ENCODE data around the gene TANGO6.

The TANGO6 gene

GRCh38 chr16:69094501-69094900 lies 251.2 kb downstream of the TANGO6 start:
- Histone ChIP-seq H3K9me3 (replicated peaks; ENCODE audit: low read length) (no peaks in the 10 kb centered on the region), H3K36me3 (ENCODE audit: insufficient read depth, low read length) (no peaks in the 10 kb centered on the region), H3K4me1 (ENCODE audit: control insufficient read depth, insufficient read depth, low read length) (peaks cover under 1% of the 10 kb centered on the region), H3K9ac (ENCODE audit: low read depth, low read length) (no peak overlapping the region), H3K4me2 (ENCODE audit: low read length) (no peak overlapping the region), H3K4me3 (ENCODE audit: low read length) (no peak overlapping the region), H3K27me3 (ENCODE audit: control insufficient read depth, insufficient read depth, low read length) (no peaks in the 10 kb centered on the region)

GRCh38 chr16:69095193-69095592 lies 251.9 kb downstream of the TANGO6 start:
- Histone ChIP-seq H3K27me3 (ENCODE audit: control insufficient read depth, insufficient read depth, low read length) (no peaks in the 10 kb centered on the region), H3K36me3 (ENCODE audit: insufficient read depth, low read length) (no peaks in the 10 kb centered on the region), H3K9me3 (replicated peaks; ENCODE audit: low read length) (no peaks in the 10 kb centered on the region), H3K4me2 (ENCODE audit: low read length) (no peak overlapping the region), H3K4me1 (ENCODE audit: control insufficient read depth, insufficient read depth, low read length) (no peaks in the 10 kb centered on the region), H3K4me3 (ENCODE audit: low read length) (no peak overlapping the region), H3K9ac (ENCODE audit: low read depth, low read length) (no peak overlapping the region)

GRCh38 chr16:69100071-69100691 lies 256.9 kb downstream of the TANGO6 start:
- H3K9ac ChIP-seq (ENCODE audit: low read depth, low read length) = no peak overlapping the region
- no peak overlapping the region for H3K4me2 ChIP-seq (ENCODE audit: low read length)
- H3K9me3 ChIP-seq (replicated peaks; ENCODE audit: low read length) = no peaks in the 10 kb centered on the region
- H3K27me3 ChIP-seq (ENCODE audit: control insufficient read depth, insufficient read depth, low read length) = no peaks in the 10 kb centered on the region
- no peak overlapping the region for H3K4me3 ChIP-seq (ENCODE audit: low read length)
- H3K4me1 ChIP-seq (ENCODE audit: control insufficient read depth, insufficient read depth, low read length) = peaks cover 3% of the 10 kb centered on the region
- H3K36me3 ChIP-seq (ENCODE audit: insufficient read depth, low read length) = no peaks in the 10 kb centered on the region

GRCh38 chr16:69105501-69106361 lies 262.4 kb downstream of the TANGO6 start, which contains the start of gene HAS3:
Gene HAS3, plus strand, starts transcription at chr16:69105653. Its CDS starts 3,743 bp downstream, at chr16:69109396.
- H3K9ac ChIP-seq (ENCODE audit: low read depth, low read length) = peak within 1 kb of the TSS; percentile 25
- peaks cover 21% of the 10 kb centered on the region for H3K27me3 ChIP-seq (ENCODE audit: control insufficient read depth, insufficient read depth, low read length)
- H3K4me3 ChIP-seq (ENCODE audit: low read length) = peak within 1 kb of the TSS; percentile 71

DNA sequence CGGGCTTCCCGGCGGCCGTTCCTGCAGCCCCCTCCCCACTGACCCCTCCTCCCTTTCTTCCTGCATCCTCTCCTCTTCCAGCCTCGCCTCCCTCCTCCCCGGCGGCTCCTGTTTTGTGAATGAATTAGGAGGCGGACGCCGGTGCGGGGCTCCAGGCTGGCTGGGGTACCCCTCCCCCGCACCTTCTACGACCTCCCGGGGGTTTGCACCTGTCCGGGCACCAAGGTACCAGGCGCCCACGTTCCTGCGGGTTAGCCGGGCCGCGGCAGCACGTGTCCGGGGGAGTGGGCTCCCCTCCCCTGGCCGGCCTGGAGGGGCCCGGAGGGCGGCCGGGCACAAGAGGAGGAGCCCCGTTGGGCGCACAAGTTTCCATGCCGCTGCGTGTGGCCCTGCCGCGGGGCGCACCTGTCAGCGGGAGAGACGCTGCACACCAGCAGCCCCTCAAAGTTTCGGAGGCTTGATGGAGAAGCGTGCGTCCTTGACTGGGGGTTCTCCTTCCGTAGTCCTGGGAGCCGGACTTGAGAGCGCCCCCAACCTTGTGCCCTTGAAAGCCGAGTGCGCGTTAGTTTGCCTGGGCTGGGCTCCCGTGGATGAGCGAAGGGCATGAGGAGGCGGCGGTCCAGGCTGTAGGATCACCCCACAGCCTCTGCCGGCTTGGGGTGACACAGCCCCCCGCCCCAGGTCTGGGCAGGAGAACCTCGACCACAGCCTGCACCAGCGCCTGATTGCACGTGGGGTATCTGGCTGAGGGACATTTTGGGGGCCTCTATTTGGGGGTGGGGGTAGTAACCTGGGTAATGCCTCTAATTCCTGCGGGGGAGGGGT lies 263.4 kb downstream of the TANGO6 start:
- Histone ChIP-seq H3K4me2 (ENCODE audit: low read length) (peak overlapping the region; percentile 85), H3K27me3 (ENCODE audit: control insufficient read depth, insufficient read depth, low read length) (peaks cover 21% of the 10 kb centered on the region), H3K36me3 (ENCODE audit: insufficient read depth, low read length) (peaks cover 4% of the 10 kb centered on the region), H3K9ac (ENCODE audit: low read depth, low read length) (peak overlapping the region; percentile 25), H3K9me3 (replicated peaks; ENCODE audit: low read length) (no peaks in the 10 kb centered on the region), H3K4me3 (ENCODE audit: low read length) (peak overlapping the region; percentile 71), H3K4me1 (ENCODE audit: control insufficient read depth, insufficient read depth, low read length) (peaks cover 24% of the 10 kb centered on the region)

More at GRCh38 chr16:69105501-69106361, 262.4 kb downstream of the TANGO6 start, which contains the start of gene HAS3:
- Histone ChIP-seq H3K4me2 (ENCODE audit: low read length) (peak within 1 kb of the TSS; percentile 85), H3K36me3 (ENCODE audit: insufficient read depth, low read length) (peaks cover 4% of the 10 kb centered on the region), H3K9me3 (replicated peaks; ENCODE audit: low read length) (no peaks in the 10 kb centered on the region), H3K4me1 (ENCODE audit: control insufficient read depth, insufficient read depth, low read length) (peaks cover 24% of the 10 kb centered on the region)

DNA sequence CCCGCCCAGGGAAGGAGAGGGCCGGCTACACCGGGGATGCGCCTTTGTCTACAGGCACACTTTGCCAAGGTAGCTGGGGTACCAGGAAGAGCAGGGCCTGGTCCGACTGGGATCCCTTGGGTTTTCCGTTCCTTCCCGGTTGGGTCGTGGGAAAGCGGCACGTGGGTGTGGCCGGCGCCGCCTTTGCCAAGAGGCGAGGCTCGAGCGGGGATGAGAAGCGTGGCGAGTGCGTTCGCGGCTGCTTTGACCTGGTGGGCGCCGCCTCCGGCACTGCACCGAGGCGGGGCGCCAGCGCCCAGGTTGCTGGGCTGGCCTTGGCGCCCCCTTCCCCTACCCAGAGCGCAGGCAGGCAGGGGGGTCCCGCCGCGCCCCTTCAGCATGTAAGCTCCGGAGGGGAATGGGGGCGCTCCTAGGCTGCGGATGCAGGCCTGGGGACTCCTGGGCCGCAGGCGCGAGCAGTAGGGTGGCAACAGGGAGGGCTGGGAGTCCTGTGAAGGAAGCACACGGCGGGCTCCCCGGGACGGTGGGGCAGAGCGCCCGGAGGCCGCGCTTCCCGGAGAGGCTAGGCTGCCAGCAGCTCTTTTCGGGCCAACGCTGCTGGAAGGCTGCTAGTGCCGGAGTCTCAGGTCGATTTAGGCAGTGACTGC lies 264.1 kb downstream of the TANGO6 start:
- H3K36me3 ChIP-seq (ENCODE audit: insufficient read depth, low read length) = peaks cover 4% of the 10 kb centered on the region
- no peaks in the 10 kb centered on the region for H3K9me3 ChIP-seq (replicated peaks; ENCODE audit: low read length)
- H3K9ac ChIP-seq (ENCODE audit: low read depth, low read length) = no peak overlapping the region
- H3K4me1 ChIP-seq (ENCODE audit: control insufficient read depth, insufficient read depth, low read length) = peaks cover 23% of the 10 kb centered on the region
- peak overlapping the region; percentile 71 for H3K4me3 ChIP-seq (ENCODE audit: low read length)
- H3K27me3 ChIP-seq (ENCODE audit: control insufficient read depth, insufficient read depth, low read length) = peaks cover 21% of the 10 kb centered on the region
- peak overlapping the region; percentile 85 for H3K4me2 ChIP-seq (ENCODE audit: low read length)

DNA sequence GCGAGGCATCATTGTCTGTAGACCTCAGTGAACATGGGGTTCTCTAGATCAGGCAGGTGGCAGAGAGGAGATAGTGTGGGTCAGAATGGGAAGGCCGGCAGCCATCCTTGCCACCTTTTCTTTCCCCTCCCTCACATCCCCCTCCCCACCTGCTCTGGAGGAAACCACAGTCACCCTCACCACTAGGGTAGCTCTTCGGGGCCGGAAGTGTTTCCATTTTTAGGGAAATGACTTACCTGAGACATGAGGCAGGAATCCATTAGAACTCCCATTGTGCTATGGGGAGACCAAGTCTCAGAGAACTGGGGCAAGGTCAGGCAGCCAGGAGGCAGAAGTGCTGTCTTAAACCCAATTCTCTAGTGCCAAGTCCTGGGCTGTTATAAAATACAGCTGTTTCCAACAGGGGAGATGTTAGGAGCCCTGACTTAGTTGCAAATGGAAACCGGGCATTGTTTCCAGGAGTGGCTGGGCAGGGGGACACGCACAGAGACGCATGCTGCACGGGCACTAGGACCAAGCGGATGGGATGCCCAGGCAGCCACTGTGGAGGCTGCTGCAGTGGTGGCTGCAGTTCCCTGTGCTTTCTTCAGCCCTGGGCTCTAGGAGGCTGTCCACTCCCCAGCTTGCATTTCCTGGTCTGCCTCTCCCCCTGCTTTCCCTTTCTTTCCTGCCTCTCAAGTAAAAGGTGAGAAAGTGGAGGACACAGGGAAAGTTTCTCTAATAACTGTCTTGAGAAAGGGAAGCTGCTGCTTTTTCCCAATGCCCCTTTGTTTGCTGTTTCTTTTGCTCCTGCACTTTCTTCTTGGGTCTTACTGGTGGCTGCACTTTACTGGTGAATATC lies 265.0 kb downstream of the TANGO6 start:
- no peak overlapping the region for H3K4me3 ChIP-seq (ENCODE audit: low read length)
- H3K27me3 ChIP-seq (ENCODE audit: control insufficient read depth, insufficient read depth, low read length) = peaks cover 21% of the 10 kb centered on the region
- H3K4me1 ChIP-seq (ENCODE audit: control insufficient read depth, insufficient read depth, low read length) = peaks cover 21% of the 10 kb centered on the region
- H3K9me3 ChIP-seq (replicated peaks; ENCODE audit: low read length) = no peaks in the 10 kb centered on the region
- H3K36me3 ChIP-seq (ENCODE audit: insufficient read depth, low read length) = peaks cover 4% of the 10 kb centered on the region
- H3K9ac ChIP-seq (ENCODE audit: low read depth, low read length) = no peak overlapping the region
- H3K4me2 ChIP-seq (ENCODE audit: low read length) = no peak overlapping the region

GRCh38 chr16:69108905-69109252 lies 265.5 kb downstream of the TANGO6 start:
- Histone ChIP-seq H3K27me3 (ENCODE audit: control insufficient read depth, insufficient read depth, low read length) (peaks cover 21% of the 10 kb centered on the region), H3K9me3 (replicated peaks; ENCODE audit: low read length) (no peaks in the 10 kb centered on the region), H3K4me1 (ENCODE audit: control insufficient read depth, insufficient read depth, low read length) (peaks cover 21% of the 10 kb centered on the region), H3K9ac (ENCODE audit: low read depth, low read length) (no peak overlapping the region), H3K4me2 (ENCODE audit: low read length) (no peak overlapping the region), H3K4me3 (ENCODE audit: low read length) (no peak overlapping the region), H3K36me3 (ENCODE audit: insufficient read depth, low read length) (peaks cover 5% of the 10 kb centered on the region)

DNA sequence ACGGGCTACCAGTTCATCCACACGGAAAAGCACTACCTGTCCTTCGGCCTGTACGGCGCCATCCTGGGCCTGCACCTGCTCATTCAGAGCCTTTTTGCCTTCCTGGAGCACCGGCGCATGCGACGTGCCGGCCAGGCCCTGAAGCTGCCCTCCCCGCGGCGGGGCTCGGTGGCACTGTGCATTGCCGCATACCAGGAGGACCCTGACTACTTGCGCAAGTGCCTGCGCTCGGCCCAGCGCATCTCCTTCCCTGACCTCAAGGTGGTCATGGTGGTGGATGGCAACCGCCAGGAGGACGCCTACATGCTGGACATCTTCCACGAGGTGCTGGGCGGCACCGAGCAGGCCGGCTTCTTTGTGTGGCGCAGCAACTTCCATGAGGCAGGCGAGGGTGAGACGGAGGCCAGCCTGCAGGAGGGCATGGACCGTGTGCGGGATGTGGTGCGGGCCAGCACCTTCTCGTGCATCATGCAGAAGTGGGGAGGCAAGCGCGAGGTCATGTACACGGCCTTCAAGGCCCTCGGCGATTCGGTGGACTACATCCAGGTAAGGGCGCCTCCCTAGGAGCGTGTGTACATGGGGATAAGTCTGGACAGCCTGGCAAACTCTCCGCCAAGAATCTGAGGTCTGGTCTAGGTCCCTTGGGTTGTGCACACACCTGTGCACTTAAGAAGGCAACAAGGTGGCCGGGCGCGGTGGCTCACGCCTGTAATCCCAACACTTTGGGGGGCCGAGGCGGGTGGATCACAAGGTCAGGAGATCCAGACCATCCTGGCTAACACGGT lies 266.3 kb downstream of the TANGO6 start:
- Histone ChIP-seq H3K4me1 (ENCODE audit: control insufficient read depth, insufficient read depth, low read length) (peaks cover 21% of the 10 kb centered on the region), H3K27me3 (ENCODE audit: control insufficient read depth, insufficient read depth, low read length) (peaks cover 21% of the 10 kb centered on the region), H3K36me3 (ENCODE audit: insufficient read depth, low read length) (peaks cover 13% of the 10 kb centered on the region)

DNA sequence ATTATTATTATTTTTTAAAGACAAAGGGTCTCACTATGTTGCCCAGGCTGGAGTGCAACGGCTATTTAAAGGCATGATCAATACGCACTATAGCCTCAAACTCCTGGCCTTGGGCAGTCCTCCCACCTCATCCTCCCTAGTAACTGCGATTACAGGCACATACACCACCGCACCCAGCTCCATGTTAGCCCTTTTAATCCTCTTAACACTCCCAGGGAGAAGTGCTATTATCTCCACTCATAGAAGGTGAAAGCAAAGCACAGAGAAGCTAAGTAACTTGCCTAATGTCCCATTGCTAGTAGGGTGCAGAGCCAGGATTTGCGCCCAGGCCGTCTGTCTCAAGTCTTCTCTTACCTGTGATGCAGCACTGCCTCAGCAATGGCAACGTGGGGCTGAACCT lies 267.1 kb downstream of the TANGO6 start:
- Histone ChIP-seq H3K4me3 (ENCODE audit: low read length) (no peak overlapping the region), H3K9me3 (replicated peaks; ENCODE audit: low read length) (no peaks in the 10 kb centered on the region), H3K4me2 (ENCODE audit: low read length) (no peak overlapping the region), H3K27me3 (ENCODE audit: control insufficient read depth, insufficient read depth, low read length) (peaks cover 21% of the 10 kb centered on the region), H3K36me3 (ENCODE audit: insufficient read depth, low read length) (peaks cover 20% of the 10 kb centered on the region), H3K4me1 (ENCODE audit: control insufficient read depth, insufficient read depth, low read length) (peaks cover 21% of the 10 kb centered on the region), H3K9ac (ENCODE audit: low read depth, low read length) (no peak overlapping the region)

More for the DNA sequence above, 266.3 kb downstream of the TANGO6 start:
- Histone ChIP-seq H3K9ac (ENCODE audit: low read depth, low read length) (no peak overlapping the region), H3K4me3 (ENCODE audit: low read length) (no peak overlapping the region), H3K9me3 (replicated peaks; ENCODE audit: low read length) (no peaks in the 10 kb centered on the region), H3K4me2 (ENCODE audit: low read length) (no peak overlapping the region)
